ENCODE data around the gene DENND4B.

DENND4B gene

GRCh38 chr1:153978274-153978909, 31.9 kb upstream of the DENND4B start:
- H3K36me3 Mint-ChIP-seq (ENCODE audit: low read depth): peaks cover 37% of the 10 kb centered on the region
- no peaks in the 10 kb centered on the region for H3K9me3 Mint-ChIP-seq
- H3K27ac Mint-ChIP-seq: peak overlapping the region; percentile 96
- no peak for DNase-seq
- ATAC-seq: no peak
- no peaks in the 10 kb centered on the region for H3K27me3 Mint-ChIP-seq
- peaks cover 34% of the 10 kb centered on the region for H3K4me1 Mint-ChIP-seq
- H3K4me3 Mint-ChIP-seq: peak overlapping the region; percentile 97

GRCh38 chr1:153977250-153978240, 31.0 kb upstream of the DENND4B start, which contains the start of gene JTB:
JTB (minus strand) TSS chr1:153977674; CDS start chr1:153977252, 422 bp downstream.
- H3K9me3 Mint-ChIP-seq: no peaks in the 10 kb centered on the region
- H3K4me1 Mint-ChIP-seq: peaks cover 35% of the 10 kb centered on the region
- peak within 1 kb of the TSS; percentile 97 for H3K27ac Mint-ChIP-seq

GRCh38 chr1:153976819-153977249, 30.3 kb upstream of the DENND4B start:
- DNase-seq (no peak), ATAC-seq (peak; percentile 4)
- Mint-ChIP-seq H3K9me3 (no peaks in the 10 kb centered on the region), H3K27ac (peak overlapping the region; percentile 97), H3K36me3 (ENCODE audit: low read depth) (peaks cover 40% of the 10 kb centered on the region), H3K4me3 (peak overlapping the region; percentile 97), H3K27me3 (no peaks in the 10 kb centered on the region), H3K4me1 (peaks cover 42% of the 10 kb centered on the region)

More at GRCh38 chr1:153977250-153978240, 31.0 kb upstream of the DENND4B start, which contains the start of gene JTB:
- Mint-ChIP-seq H3K36me3 (ENCODE audit: low read depth) (peaks cover 40% of the 10 kb centered on the region), H3K27me3 (no peaks in the 10 kb centered on the region), H3K4me3 (peak within 1 kb of the TSS; percentile 97)
- DNase-seq: peak; percentile 86
- ATAC-seq: peak; percentile 94

GRCh38 chr1:153973525-153973924, 27.0 kb upstream of the DENND4B start:
- H3K27me3 Mint-ChIP-seq: no peaks in the 10 kb centered on the region
- DNase-seq (no peak), ATAC-seq (no peak)
- H3K9me3 Mint-ChIP-seq: no peaks in the 10 kb centered on the region
- no peak overlapping the region for H3K27ac Mint-ChIP-seq
- H3K4me1 Mint-ChIP-seq: peaks cover 42% of the 10 kb centered on the region
- H3K4me3 Mint-ChIP-seq: no peak overlapping the region
- peaks cover 38% of the 10 kb centered on the region for H3K36me3 Mint-ChIP-seq (ENCODE audit: low read depth)

- no peaks in the 10 kb centered on the region for H3K27me3 Mint-ChIP-seq
- H3K4me3 Mint-ChIP-seq: no peak overlapping the region
- H3K4me1 Mint-ChIP-seq: peaks cover 42% of the 10 kb centered on the region
- ATAC-seq (no peak), DNase-seq (no peak)
- H3K36me3 Mint-ChIP-seq (ENCODE audit: low read depth): peaks cover 38% of the 10 kb centered on the region
- H3K9me3 Mint-ChIP-seq: no peaks in the 10 kb centered on the region
- H3K27ac Mint-ChIP-seq: no peak overlapping the region
Observed at GRCh38 chr1:153973071-153973470, 26.6 kb upstream of the DENND4B start.

GRCh38 chr1:153970346-153970745, 23.8 kb upstream of the DENND4B start:
- Mint-ChIP-seq H3K4me3 (no peak overlapping the region), H3K36me3 (ENCODE audit: low read depth) (peaks cover 19% of the 10 kb centered on the region), H3K27ac (no peak overlapping the region), H3K9me3 (no peaks in the 10 kb centered on the region), H3K4me1 (peaks cover 51% of the 10 kb centered on the region), H3K27me3 (no peaks in the 10 kb centered on the region)
- ATAC-seq (no peak), DNase-seq (no peak)

- Mint-ChIP-seq H3K4me1 (peaks cover 51% of the 10 kb centered on the region), H3K4me3 (no peak overlapping the region), H3K36me3 (ENCODE audit: low read depth) (peaks cover 9% of the 10 kb centered on the region), H3K27ac (peak overlapping the region; percentile 41), H3K9me3 (no peaks in the 10 kb centered on the region), H3K27me3 (no peaks in the 10 kb centered on the region)
- DNase-seq: no peak
- ATAC-seq: no peak
Observed at GRCh38 chr1:153968972-153969371, 22.5 kb upstream of the DENND4B start.

- peak overlapping the region; percentile 92 for H3K27ac Mint-ChIP-seq
- H3K4me3 Mint-ChIP-seq: peak overlapping the region; percentile 91
- no peaks in the 10 kb centered on the region for H3K9me3 Mint-ChIP-seq
- peaks cover 4% of the 10 kb centered on the region for H3K36me3 Mint-ChIP-seq (ENCODE audit: low read depth)
- H3K27me3 Mint-ChIP-seq: no peaks in the 10 kb centered on the region
- no peak for ATAC-seq
- no peak for DNase-seq
- peaks cover 55% of the 10 kb centered on the region for H3K4me1 Mint-ChIP-seq
Observed at GRCh38 chr1:153968408-153968807, 21.9 kb upstream of the DENND4B start.

GRCh38 chr1:153968000-153968363, 21.5 kb upstream of the DENND4B start:
- Mint-ChIP-seq H3K36me3 (ENCODE audit: low read depth) (peaks cover 2% of the 10 kb centered on the region), H3K4me1 (peaks cover 57% of the 10 kb centered on the region), H3K9me3 (no peaks in the 10 kb centered on the region), H3K27me3 (no peaks in the 10 kb centered on the region), H3K4me3 (peak overlapping the region; percentile 91), H3K27ac (peak overlapping the region; percentile 92)
- DNase-seq (no peak), ATAC-seq (no peak)

GRCh38 chr1:153967107-153967999, 20.8 kb upstream of the DENND4B start, which contains the start of gene CREB3L4:
CREB3L4 (plus strand) TSS chr1:153967902; CDS start chr1:153968526, 624 bp downstream.
- DNase-seq (peak; percentile 83), ATAC-seq (peak; percentile 90)
- no peaks in the 10 kb centered on the region for H3K9me3 Mint-ChIP-seq
- H3K4me1 Mint-ChIP-seq: peaks cover 60% of the 10 kb centered on the region
- H3K4me3 Mint-ChIP-seq: peak within 1 kb of the TSS; percentile 91
- H3K27ac Mint-ChIP-seq: peak within 1 kb of the TSS; percentile 92
- H3K27me3 Mint-ChIP-seq: no peaks in the 10 kb centered on the region
- peaks cover 2% of the 10 kb centered on the region for H3K36me3 Mint-ChIP-seq (ENCODE audit: low read depth)

- peak overlapping the region; percentile 89 for H3K4me3 Mint-ChIP-seq
- peak overlapping the region; percentile 94 for H3K27ac Mint-ChIP-seq
- no peak for ATAC-seq
- DNase-seq: no peak
- H3K4me1 Mint-ChIP-seq: peaks cover 64% of the 10 kb centered on the region
- no peaks in the 10 kb centered on the region for H3K9me3 Mint-ChIP-seq
- no peaks in the 10 kb centered on the region for H3K27me3 Mint-ChIP-seq
- peaks cover 16% of the 10 kb centered on the region for H3K36me3 Mint-ChIP-seq (ENCODE audit: low read depth)
Observed at GRCh38 chr1:153963850-153964331, 17.4 kb upstream of the DENND4B start.

- H3K4me3 Mint-ChIP-seq: peak within 1 kb of the TSS; percentile 89
- DNase-seq: peak; percentile 97
- peak within 1 kb of the TSS; percentile 94 for H3K27ac Mint-ChIP-seq
- peaks cover 63% of the 10 kb centered on the region for H3K4me1 Mint-ChIP-seq
- no peaks in the 10 kb centered on the region for H3K9me3 Mint-ChIP-seq
- ATAC-seq: peak; percentile 44
- H3K27me3 Mint-ChIP-seq: no peaks in the 10 kb centered on the region
- peaks cover 16% of the 10 kb centered on the region for H3K36me3 Mint-ChIP-seq (ENCODE audit: low read depth)
Observed at GRCh38 chr1:153963030-153963849, 16.7 kb upstream of the DENND4B start, which contains the start of gene SLC39A1. SLC39A1 (minus strand) TSS chr1:153963537; CDS start chr1:153962715, 822 bp downstream.

Measured in activated naive CD8-positive, alpha-beta T cell treated with anti-CD3 and anti-CD28 coated beads, Interleukin-2, amount 50 U/mL, for 24 hours (primary cell).